GM10248 (cell line): Measurements from ENCODE around the gene CBR3.

Source experiments
- CTCF ChIA-PET: fragments of 300-600 bp; sonication (Branson Sonifier 250); formaldehyde crosslinking; extraction: SDS; loops from one replicate; lab custom pipeline; 2021; ENCODE audit warnings: antibody characterized with exemption; lab: Yijun Ruan, JAX
- POLR2A ChIA-PET: fragments of 350-650 bp; sonication (Branson Sonifier 250); formaldehyde crosslinking; extraction: SDS; loops from one replicate; lab custom pipeline; 2020; ENCODE audit warnings: antibody characterized with exemption; lab: Yijun Ruan, JAX
- DNase-seq: peaks from one replicate; pipeline ENCODE4 v3.0.0; 2012; ENCODE audit errors: extremely low spot score
- CTCF ChIP-seq: IDR thresholded peaks from 2 replicates; pipeline ENCODE4 v1.5.1; 2012; ENCODE audit warnings: mild to moderate bottlenecking, low read depth; ENCODE audit errors: extremely low read depth, missing control alignments, control extremely low read depth

The CBR3 gene

GRCh38 chr21:36159356-36159921 is 24.6 kb downstream of the CBR3 start:
- POLR2A ChIA-PET: no interaction called here
- CTCF ChIA-PET: no interaction called here
- no peak for TF ChIP-seq CTCF

GRCh38 chr21:36160850-36161178 is 25.9 kb downstream of the CBR3 start:
- POLR2A ChIA-PET: no interaction called here
- TF ChIP-seq CTCF: no peak
- no peak for DNase-seq
- CTCF ChIA-PET: interaction anchor here (1.0 to 1.6 kb wide), 2 partner anchors 12 to 20 kb away, joined by 4 read pairs; no protein-coding TSS in a partner anchor

More at GRCh38 chr21:36159356-36159921, 24.6 kb downstream of the CBR3 start:
- DNase-seq: no peak

- no peak for DNase-seq
- POLR2A ChIA-PET: no interaction called here
- CTCF ChIA-PET: interaction anchor here (1.4 to 1.7 kb wide), 2 partner anchors 24 to 37 kb away, joined by 3 to 4 read pairs; no protein-coding TSS in a partner anchor
- TF ChIP-seq CTCF: no peak
Measured at GRCh38 chr21:36162631-36163030, 27.8 kb downstream of the CBR3 start.

GRCh38 chr21:36163750-36164741 is 29.2 kb downstream of the CBR3 start:
- CTCF ChIA-PET: interaction anchor here (0.9 to 1.7 kb wide), 10 partner anchors 12 to 168 kb away, joined by 3 to 5 read pairs (median 3); no protein-coding TSS in a partner anchor
- POLR2A ChIA-PET: interaction anchor here (0.5 kb wide), 2 partner anchors 96 to 154 kb away, joined by 4 to 5 read pairs; no protein-coding TSS in a partner anchor
- no peak for TF ChIP-seq CTCF
- DNase-seq: no peak

GRCh38 chr21:36165356-36165755 is 30.5 kb downstream of the CBR3 start:
- no peak for DNase-seq
- ChIA-PET POLR2A (no interaction called here), CTCF (interaction anchor here (1.6 kb wide), 1 partner anchor 16 kb away, joined by 5 read pairs; no protein-coding TSS in a partner anchor)
- TF ChIP-seq CTCF: no peak

GRCh38 chr21:36166705-36167104 is 31.8 kb downstream of the CBR3 start:
- ChIA-PET POLR2A (interaction anchor here (0.7 kb wide), 1 partner anchor 44 kb away, joined by 3 read pairs; no protein-coding TSS in a partner anchor), CTCF (interaction anchor here (1.0 kb wide), 1 partner anchor 17 kb away, joined by 3 read pairs; no protein-coding TSS in a partner anchor)
- DNase-seq: no peak
- TF ChIP-seq CTCF: no peak
